NCI-H524 (cell line): ENCODE data around the gene AATF.
A peak's percentile ranks its signal among the peaks of the same experiment; 100 is the strongest.
"Not testable (repeated sequence)": the region's sequence is repeated elsewhere in the genome, so short reads cannot be mapped to it uniquely, and the experiment has no call there.

Experiments used
- DNase-seq, 2 experiments: peaks; one replicate each; lab custom pipeline; 2025; lab: John Stamatoyannopoulos, UW

Gene AATF

DNA sequence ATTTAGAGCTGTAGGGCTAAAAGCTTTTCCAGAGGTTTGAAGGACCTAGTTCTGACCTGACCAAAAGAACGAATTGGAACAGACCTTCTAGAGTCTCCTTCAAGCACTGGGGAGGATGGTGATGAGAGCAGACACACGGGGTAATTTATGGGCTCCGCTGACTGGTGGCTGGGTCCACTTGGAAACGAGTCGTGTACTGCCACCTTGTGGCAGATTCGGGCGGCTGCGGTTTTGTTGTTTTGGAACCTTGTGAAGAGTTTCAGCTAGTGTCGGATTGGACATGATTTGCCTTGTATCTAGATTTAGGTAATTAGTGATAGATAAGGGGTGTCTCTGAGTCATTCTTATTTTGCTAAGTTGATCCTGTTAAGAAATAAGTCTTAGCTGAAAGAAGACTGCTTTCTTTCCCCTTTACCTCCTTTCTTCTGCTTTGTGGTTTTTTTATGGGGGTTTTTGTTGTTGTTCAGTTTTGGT, 98.9 kb downstream of the AATF start:
- DNase-seq: peak; percentile 78 to 93

DNA sequence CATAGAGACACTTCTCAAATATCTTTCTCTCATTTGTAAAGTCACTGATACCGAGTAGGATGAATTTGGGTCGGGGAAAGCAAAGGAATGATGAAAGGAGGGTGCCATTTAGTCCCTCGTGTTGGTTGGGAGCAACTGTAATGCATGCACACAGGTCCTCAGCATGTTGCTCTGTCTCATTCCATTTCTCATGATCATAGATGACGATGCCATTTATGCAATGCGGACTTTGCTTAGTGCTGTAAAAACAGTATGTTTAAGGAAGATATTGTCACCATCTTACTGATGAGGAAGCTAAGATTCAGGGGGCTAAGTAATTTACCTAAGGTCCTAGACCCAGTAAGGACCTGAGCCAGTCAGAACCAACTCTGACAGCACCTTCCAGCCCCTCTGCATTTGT, 100.1 kb downstream of the AATF start:
- no peak for DNase-seq

DNA sequence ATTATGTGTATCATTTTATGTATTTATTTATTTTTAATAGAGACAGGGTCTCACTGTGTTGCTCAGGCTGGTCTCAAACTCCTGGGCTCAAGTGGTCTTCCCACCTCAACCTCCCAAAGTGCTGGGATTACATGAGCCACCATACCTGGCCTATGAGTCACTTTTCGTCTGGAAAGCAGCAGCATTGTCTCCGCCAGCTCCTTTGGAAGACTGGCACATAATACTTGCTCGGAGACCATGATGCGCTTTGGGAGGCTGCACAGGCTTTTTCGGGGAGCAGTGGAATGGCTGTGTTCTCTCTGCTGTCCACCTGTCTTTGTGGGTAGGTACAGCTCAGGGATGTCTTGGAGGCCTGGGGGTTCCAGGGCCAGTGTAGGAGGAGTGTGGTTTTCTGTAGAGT, 102.2 kb downstream of the AATF start:
- DNase-seq: no peak

DNA sequence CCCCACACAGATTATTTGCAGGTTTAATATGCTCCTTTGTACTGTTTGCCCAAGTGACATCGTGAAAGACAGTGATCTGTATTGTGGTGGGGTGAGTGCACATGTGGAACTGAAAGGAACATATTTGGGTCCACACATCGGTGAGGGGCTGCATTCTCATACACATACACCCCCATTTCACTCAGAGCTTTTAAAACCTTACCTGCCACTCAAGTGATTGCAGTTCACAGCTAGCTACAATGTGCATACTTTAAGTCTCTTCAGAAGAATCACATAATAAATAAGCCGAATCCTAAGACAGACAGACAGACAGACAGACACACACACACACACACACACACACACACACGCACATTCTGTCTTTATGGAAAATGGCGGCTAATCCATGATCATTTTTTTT, 102.6 kb downstream of the AATF start:
- DNase-seq: no peak

DNA sequence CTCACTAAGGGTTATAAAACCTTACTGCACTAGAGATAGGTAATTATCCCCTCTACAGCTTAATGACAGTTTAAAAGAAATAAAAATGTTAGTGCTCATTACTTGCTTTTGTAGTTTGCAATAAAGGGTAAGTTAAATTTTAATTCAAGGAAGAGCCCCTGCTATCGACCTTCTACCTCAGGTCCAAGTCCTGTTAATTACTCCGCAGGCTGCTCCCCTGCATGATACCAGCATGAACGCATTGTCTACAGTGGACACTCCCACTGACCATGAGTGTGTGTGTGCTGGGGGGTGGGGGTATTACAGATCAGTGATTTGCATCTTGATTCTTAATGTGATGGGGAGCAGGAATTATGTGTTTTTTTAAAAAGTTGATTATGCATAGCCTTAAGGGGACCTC, 103.1 kb downstream of the AATF start:
- DNase-seq: no peak

DNA sequence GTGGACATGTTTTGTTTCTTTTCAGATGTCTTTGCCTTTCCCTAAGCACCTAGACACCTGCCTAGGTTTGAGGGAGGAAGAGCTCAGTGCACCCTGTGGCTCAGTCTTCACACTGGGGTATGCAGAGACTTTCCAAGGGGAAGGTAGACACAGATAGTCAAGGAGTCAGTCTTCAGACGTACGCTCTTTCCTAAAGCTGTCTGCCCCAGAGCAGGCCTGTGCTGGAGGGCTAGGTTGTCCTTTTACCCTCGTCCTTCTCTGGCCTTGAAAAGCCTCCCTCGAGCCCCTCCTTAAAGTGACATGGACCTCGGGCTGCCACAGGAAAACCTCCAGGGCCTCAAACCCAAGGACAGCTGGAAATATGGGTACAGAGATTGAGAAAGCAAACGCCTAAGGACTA, 103.7 kb downstream of the AATF start:
- no peak for DNase-seq

DNA sequence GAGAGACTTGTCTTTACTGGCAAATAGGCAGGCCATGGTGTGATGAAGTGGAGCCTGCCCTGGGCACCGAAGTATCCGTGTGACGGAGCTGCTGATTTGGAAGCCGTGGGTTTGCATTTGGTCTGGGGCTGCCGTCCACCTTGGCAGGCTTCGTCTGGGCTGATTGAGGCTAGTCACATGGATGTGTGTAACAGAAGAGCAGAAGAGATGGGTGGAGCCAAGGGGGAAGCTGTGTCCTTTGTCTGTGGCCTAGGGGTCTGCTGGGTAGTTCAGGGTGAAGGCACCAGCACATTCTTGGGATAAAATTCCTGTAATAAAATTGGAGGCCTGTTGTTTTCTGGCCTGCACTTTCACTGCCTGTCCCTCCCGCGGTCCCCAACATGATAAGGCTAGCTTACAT, 106.1 kb downstream of the AATF start:
- DNase-seq: no peak

DNA sequence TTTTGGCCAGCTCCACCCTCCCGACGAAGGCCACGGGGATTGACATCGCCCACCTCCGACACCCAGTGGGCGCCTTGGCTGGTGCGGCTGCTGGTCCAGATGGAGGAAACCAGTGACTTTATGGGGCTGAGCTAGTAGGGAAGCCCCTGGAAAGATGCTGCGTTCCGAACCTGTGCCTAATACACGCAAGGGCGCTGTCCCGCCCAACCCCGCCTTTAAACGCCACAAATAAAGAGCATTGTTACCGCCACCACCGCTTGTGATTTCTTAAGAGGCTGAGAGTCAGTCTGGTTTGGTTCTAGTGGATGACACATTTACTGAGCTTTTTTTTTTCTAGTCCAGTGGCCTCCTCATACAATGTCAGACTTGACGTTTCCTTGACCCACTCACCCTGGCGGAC, 107.9 kb downstream of the AATF start:
- DNase-seq: no peak

DNA sequence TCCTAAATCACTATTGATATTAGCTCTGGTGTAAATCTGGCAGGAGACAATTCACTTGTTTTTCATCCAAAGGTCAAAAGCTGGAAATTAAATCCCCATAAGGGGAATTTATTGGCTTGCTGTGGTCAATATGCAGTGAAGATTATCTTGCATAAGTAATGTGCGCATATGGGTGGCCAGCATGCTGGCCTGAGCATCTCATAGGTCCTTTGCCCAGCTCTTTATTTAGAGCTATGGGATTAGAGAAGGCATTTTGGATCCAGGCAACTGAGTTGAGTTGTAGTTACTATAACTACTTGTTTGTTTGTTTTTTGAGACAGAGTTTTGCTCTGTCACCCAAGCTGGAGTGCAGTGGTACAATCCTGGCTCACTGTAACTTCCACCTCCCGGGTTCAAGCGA, 110.7 kb downstream of the AATF start:
- no peak for DNase-seq

DNA sequence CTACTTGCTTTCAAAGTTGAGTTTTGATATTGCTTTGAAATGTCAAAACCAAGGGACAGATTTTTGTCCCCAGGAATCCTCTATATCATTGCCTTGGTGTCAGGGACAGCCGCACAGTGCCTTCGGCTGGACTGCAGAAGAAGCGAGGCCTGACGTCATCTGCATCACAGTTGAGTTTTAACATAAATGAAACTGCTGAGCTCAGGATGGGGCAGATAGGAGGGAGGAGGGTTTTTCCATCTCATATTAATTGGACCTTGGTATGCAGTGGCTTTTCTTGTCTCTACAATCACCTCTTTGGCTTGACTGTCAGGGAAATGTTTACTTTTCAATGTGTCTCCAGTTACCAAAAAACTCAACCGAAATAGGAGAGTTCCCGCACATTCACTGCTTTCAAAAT, 111.3 kb downstream of the AATF start:
- DNase-seq: no peak

DNA sequence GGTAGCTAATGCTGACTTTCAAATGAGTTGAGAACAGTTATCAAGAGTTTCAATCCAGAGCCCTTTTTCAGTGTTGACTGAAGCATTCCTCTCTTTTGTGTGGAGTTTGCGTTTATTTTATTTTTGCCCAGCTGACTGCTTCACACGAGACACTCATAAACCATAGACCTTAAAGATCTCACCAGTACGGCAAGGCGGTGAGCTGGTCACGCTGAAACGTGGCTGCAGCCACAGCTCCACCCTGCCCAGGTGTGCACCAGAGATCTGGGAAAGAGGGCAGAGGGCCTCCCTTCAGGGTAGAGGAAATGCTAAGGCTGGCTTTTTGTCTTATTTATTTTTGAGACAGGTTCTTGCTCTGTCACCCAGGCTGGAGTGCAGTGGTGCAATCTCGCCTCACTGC, 112.2 kb downstream of the AATF start:
- DNase-seq: no peak

DNA sequence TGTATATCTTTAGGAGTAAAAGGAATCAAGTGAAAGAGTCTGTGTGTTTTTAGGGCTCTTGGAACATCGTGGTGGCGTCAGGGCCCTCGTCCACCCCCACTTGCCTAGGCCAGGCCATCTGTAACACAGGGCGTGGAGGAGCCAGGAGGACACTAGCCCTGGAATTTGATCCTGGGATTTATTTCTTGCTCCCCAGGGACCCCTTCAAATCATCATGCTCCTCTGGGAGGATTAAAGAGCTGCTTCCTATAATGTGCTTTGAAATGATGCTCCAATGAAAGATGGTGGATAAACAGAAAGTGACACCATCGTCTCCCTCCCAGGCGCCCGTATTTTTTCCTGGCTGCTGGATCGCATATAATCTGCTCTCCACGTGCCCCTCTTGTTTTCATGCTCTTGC, 113.3 kb downstream of the AATF start:
- DNase-seq: peak; percentile 100

DNA sequence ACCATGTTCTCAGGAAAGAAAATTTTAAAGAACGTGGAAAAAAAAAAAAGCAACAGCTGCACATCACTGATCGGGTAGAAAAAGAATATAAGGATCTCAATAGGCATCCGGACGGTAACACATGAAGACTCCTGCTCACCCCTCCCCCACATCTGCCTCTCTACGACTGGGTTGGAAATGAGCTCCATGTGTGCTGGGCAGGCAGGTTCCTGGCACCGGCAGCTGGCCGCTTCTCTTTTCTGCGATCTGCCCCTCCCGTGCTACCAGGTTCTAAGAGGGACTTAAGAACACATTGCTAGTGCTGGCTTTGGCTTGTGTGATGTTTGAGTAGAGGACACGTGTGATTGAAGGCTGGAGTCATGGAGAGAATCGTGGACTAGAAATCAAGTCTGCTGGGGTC, 115.5 kb downstream of the AATF start:
- peak; percentile 91 to 97 for DNase-seq

DNA sequence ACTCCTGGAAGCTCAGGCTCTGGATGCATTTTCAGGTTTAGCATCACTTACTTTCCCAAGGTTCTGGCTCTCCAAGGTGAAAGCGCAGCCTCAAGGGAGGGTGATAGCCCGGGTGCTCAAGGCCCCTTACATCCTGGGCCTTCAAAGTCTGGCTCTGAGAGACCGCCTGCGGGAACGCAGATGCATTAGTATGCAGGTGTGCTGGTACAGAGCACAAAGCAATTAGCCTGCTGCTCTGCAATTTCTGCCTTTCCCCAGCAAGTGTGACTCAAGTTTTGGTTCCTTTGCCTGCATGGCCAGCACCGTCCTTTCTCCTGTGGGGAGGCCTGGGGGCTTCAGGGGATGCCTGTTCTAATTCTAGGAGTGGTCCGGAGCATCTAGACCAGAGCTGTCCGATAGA, 116.2 kb downstream of the AATF start:
- DNase-seq: no peak

DNA sequence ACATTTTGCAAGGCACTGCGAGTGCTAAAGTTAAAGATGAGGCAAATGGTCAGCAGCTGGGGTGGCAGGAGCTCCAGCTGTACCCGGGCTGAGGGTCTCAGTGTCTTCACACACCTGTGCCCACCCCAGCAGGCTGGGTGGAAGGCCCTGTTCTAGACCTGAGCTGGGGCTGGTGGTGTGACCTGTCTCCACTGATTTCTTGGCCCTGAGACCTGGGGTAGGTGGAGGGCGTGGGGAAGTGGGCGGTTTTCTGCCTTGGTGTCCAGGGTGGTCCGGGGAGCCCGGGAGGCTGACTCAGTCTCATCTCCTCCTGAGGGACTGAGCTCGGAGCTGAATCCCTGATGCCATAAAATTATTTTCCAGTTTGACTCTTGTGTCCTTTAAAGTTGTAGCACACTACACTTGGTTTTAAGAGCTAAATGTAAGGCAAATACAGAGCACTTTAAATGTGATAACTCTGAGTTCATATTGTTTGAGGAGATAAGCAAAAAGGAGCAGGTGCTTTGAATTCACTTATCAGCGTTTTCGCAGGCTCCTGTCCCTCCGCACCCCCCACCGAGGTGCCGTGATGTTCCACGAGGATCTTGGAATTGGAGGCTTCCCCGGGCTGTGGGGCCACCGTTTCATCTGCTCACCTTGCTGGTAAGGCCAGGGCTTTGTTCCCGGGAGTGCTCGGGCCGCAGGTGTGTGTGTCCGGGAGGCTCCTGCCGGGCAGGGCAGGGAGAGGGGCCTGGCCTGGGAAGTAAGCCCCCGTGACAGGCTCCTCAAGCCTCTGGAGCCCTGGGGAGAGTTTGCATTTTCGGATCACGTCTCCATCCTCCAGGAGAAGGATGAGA, 117.0 kb downstream of the AATF start:
- DNase-seq: no peak

DNA sequence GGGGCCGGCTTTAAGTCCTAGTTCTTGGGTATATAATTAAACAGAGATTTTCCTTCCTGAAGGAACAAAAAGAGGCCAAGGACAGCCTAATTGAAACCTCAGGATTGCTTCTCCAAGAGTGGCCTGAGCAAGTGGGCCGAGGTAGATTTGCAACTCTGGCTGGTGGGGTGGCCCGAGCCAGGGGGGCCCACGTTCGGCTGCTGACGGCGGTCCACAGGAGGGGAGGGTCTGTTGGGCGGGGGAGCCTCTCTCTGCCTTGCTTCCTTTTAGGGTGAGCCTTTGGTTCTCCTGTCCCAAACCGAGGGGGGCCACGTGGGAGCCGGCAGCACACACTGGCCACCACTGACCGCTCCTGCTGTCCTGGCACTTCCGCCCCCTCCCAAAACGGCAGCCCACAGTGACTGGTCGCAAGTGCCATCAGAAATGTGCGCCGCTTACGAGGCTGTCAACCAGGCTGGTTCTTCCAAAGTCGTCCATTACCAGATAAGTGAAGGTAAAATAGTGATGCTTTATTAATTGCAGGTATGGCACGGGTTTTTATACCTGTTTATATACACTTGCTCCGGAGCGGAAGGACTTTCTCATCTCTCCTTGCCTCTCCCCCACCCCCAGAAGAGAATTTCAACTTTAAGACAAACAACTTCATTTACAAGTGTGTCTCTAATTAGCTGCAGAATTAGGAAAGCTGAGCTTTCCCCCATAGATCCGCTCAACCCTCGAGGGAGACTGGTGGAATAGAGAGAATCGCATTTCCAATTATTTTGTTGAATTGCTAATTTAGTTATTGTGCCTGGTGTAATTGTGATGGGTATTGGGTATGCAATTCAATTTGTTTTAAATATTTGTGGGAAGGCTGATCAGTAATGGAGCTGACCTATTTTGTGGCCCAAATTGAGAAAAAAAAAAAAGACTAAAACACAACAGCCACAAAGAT, 117.8 kb downstream of the AATF start:
- DNase-seq: no peak

DNA sequence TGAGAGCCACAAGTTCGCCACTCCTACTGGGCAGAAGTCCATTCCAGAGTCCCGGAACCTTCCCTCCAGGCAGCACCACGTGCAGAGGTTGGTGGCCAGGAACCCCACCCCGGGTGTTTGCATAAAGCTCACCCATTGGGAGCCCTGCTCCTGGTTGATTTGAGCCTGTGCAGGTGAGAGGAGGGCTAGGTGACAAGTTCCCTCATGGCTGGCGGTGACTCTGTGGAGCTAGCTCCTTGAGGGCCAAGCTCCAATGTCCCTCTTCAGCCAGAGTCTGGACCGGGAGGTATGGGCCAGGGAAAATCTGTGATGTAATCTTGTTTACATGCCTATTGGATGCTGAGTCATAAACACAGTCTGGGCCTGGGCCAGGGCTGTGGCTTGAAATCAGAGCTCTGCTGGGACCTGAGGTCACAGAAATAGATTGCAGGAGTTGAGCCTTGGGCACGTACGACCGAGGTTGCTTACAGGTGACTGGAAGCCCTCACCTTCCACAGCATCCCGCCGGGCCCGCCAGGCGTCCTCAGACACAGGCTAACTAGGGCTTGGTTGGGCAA, 118.9 kb downstream of the AATF start:
- DNase-seq: no peak

DNA sequence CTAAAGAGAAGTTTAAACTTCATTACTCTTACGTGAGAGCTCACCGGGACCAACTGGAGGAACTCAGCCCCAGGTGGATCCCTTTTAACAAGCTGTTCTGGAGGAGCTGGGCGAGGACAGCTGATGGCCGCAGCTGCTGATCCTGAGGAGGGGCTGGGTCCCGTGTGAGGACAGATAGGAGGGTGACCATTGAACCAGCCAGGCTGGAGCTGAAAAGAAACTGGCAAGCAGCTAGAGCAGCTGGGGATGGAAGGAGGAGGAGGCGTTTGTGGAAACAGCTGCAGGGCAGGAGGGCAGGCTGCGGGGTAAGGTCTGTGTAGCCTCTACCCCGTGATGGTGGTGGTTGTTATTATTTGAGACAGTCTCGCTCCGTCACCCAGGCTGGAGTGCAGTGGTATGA, 119.5 kb downstream of the AATF start:
- peak in 1 of 2 experiments; percentile 24 for DNase-seq

DNA sequence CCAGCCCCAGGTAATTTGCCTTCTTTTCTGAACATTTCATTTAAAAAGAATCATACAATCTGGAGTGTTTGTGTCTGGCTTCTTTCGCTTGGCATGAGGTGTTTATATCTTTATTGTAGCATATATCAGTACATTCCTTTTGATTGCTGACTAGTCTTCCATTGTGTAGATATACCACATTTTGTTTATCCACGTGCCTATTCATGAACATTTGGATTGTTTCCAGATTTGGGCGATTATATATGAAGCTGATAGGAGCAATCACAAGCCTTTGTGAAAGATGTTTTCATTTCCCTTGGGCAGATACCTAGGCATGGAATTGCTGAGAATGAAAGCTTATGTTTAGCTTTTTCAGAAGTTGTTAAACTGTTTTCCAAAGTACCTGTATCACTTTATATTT, 120.3 kb downstream of the AATF start:
- DNase-seq: no peak

DNA sequence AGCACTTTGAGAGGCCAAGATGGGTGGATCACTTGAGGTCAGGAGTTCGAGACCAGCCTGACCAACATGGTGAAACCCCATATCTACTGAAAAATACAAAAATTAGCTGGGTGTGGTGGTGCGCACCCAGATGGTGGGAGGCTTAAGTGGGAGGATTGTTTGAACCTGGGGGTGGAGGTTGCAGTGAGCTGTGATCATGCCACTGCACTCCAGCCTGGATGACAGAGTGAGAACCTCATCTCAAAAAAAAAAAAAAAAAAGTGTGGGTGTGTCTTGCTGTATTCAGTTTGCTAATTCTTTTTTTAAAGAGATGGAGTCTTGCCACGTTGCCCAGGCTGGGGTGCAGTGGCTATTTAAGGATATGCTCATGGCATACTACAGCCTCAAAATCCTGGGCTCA, 124.7 kb downstream of the AATF start:
- DNase-seq: not testable (repeated sequence)

DNA sequence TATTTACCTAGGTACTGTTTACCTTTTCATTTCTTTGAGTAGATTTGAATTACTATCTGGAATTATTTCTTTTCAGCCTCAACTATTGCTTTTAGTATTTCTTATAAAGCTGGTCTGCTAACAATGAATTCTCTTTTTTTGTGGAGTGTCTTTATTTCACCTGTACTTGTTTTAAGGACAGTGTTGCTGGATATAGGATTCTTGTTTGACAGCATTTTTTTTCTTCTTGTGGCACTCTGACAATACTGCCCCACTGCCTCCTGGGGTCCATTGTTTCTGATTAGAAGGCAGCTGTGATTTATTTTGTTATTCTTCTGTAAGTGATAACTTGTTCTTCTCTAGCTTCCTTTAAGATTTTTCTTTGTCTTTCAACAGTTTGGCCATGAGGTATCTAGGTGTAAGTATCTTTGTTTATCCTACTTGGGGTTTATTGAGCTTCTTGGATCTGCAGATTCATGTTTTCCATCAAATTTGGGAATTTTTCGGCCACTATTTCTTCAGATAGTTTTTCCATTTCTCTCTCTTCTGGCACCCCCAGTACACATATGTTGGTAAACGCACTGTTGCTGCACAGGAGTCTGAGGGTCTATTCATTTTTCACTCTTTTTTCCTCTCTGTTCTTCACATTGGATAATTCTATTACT, 130.4 kb downstream of the AATF start:
- no peak for DNase-seq

DNA sequence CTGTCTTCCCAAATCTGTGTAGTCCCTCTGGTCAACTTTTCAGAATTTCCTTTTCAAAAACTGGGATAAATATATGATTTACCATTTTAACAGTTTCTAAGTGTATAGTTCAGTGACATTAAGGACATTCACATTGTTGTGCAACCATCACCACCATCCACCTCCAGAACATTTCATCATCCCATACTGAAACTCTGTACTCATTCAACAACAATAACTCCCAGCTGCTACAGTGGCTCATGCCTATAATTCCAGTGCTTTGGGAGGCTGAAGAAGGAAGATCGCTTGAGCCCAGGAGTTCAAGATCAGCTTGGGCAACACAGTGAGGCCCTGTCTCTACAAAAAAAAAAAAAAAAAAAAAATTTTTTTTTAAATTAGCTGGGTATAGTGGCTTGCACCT, 131.0 kb downstream of the AATF start:
- no peak for DNase-seq
